GM23338 (cell line): Measurements from ENCODE around the gene OMP. TPM values are rescaled to one million over a fixed set of nuclear protein-coding genes. Genes with fewer than 3 reads are reported as not detected.

Source experiments
- ATAC-seq: fragments of 200-7000 bp; cut with Tn5 transposase; 3 replicates; pipeline ENCODE4 v1.9.1; 2020
- DNase-seq: peaks from one replicate; pipeline ENCODE4 v3.0.0-alpha.2; 2015; ENCODE audit warnings: low spot score
- H2AFZ ChIP-seq: fragments of 200-600 bp; sonication (generic); 2 replicates; pipeline ENCODE4 v1.8.0; 2016; ENCODE audit warnings: antibody characterized with exemption, mild to moderate bottlenecking, moderate library complexity
- H3F3A ChIP-seq: fragments of 200-600 bp; sonication (generic); replicated peaks from 2 replicates; pipeline ENCODE4 v1.8.0; 2017; ENCODE audit warnings: antibody characterized with exemption, mixed run types, low read depth
- H3K27ac ChIP-seq: fragments of 200-600 bp; sonication (generic); 2 replicates; pipeline ENCODE4 v1.6.1; 2016; ENCODE audit warnings: low read depth
- H3K27me3 ChIP-seq: fragments of 200-600 bp; sonication (generic); 2 replicates; pipeline ENCODE4 v1.8.0; 2016; ENCODE audit warnings: mild to moderate bottlenecking, mixed run types, moderate library complexity; ENCODE audit not compliant: insufficient read depth
- H3K36me3 ChIP-seq: fragments of 200-600 bp; sonication (generic); 2 replicates; pipeline ENCODE4 v1.8.0; 2016; ENCODE audit warnings: mild to moderate bottlenecking; ENCODE audit not compliant: insufficient read depth
- H3K4me1 ChIP-seq: fragments of 200-600 bp; sonication (generic); 2 replicates; pipeline ENCODE4 v1.8.0; 2016; ENCODE audit warnings: mild to moderate bottlenecking, moderate library complexity; ENCODE audit not compliant: insufficient read depth
- H3K4me2 ChIP-seq: fragments of 200-600 bp; sonication (generic); 2 replicates; pipeline ENCODE4 v1.7.1; 2017; ENCODE audit warnings: mixed run types
- H3K4me3 ChIP-seq: fragments of 200-600 bp; sonication (generic); 2 replicates; pipeline ENCODE4 v1.6.1; 2016; ENCODE audit warnings: mixed run types
- H3K79me2 ChIP-seq: fragments of 200-600 bp; sonication (generic); replicated peaks from 2 replicates; pipeline ENCODE4 v1.8.0; 2017; ENCODE audit warnings: mild to moderate bottlenecking; ENCODE audit not compliant: insufficient read depth
- H3K9me2 ChIP-seq: fragments of 200-600 bp; sonication (generic); 2 replicates; pipeline ENCODE4 v1.8.0; 2017; ENCODE audit not compliant: insufficient read depth
- H4K20me1 ChIP-seq: fragments of 200-600 bp; sonication (generic); replicated peaks from 2 replicates; pipeline ENCODE4 v1.8.0; 2017; ENCODE audit warnings: mild to moderate bottlenecking; ENCODE audit not compliant: insufficient read depth
- H3K27ac Mint-ChIP-seq: 2 replicates; pipeline ENCODE4 v1.8.0; 2020; ENCODE audit warnings: inconsistent platforms, mild to moderate bottlenecking, moderate library complexity, mixed read lengths
- H3K27me3 Mint-ChIP-seq: 3 replicates; pipeline ENCODE4 v1.8.0; 2022; ENCODE audit warnings: low read depth, mild to moderate bottlenecking, moderate library complexity, mixed read lengths, inconsistent platforms; ENCODE audit not compliant: insufficient read depth, poor library complexity
- H3K36me3 Mint-ChIP-seq: 3 replicates; pipeline ENCODE4 v1.8.0; 2021; ENCODE audit warnings: low read depth, mild to moderate bottlenecking, inconsistent platforms, moderate library complexity, mixed read lengths
- H3K4me1 Mint-ChIP-seq: 3 replicates; pipeline ENCODE4 v1.8.0; 2020; ENCODE audit warnings: mild to moderate bottlenecking, inconsistent platforms, mixed read lengths
- H3K4me3 Mint-ChIP-seq: 3 replicates; pipeline ENCODE4 v1.8.0; 2021; ENCODE audit warnings: moderate library complexity, mild to moderate bottlenecking, inconsistent platforms, mixed read lengths
- H3K9me3 Mint-ChIP-seq: 3 replicates; pipeline ENCODE4 v1.8.0; 2020; ENCODE audit warnings: moderate library complexity, mild to moderate bottlenecking, inconsistent platforms, mixed read lengths
- CREB1 ChIP-seq: fragments of 250-450 bp; sonication (Bioruptor Pico); IDR thresholded peaks from 2 replicates; pipeline ENCODE4 v1.5.0; 2020; ENCODE audit warnings: low read depth, mild to moderate bottlenecking, moderate library complexity
- CTCF ChIP-seq, 2 experiments: fragments of 200-600 bp in 1 of 2; sonication (generic) in 1 of 2; conservative IDR thresholded peaks; 2 replicates each; pipeline versions ENCODE4 v1.5.1 to v1.6.1; 2016 to 2017; ENCODE audit warnings: antibody characterized with exemption in 2 of 2, low read depth in 2 of 2, mild to moderate bottlenecking in 2 of 2, moderate library complexity in 1 of 2
- EZH2 ChIP-seq: fragments of 200-600 bp; sonication (generic); IDR thresholded peaks from one replicate; pipeline ENCODE4 v1.8.0; 2017; ENCODE audit warnings: antibody characterized with exemption, mild to moderate bottlenecking, low read depth; ENCODE audit not compliant: unreplicated experiment
- EZH2phosphoT487 ChIP-seq: fragments of 200-600 bp; sonication (generic); IDR thresholded peaks from one replicate; pipeline ENCODE4 v1.8.1; 2018; ENCODE audit warnings: antibody characterized with exemption; ENCODE audit not compliant: unreplicated experiment
- JUNB ChIP-seq: IDR thresholded peaks from one replicate; pipeline ENCODE4 v1.6.1; 2016; ENCODE audit warnings: antibody characterized with exemption; ENCODE audit not compliant: unreplicated experiment
- NANOG ChIP-seq: IDR thresholded peaks from 2 replicates; pipeline ENCODE4 v1.6.1; 2016; ENCODE audit warnings: antibody characterized with exemption, borderline replicate concordance
- POLR2AphosphoS5 ChIP-seq: IDR thresholded peaks from 2 replicates; pipeline ENCODE4 v1.6.1; 2016; ENCODE audit warnings: antibody characterized with exemption, low read depth
- STAT1 ChIP-seq: IDR thresholded peaks from one replicate; pipeline ENCODE4 v1.6.1; 2016; ENCODE audit warnings: antibody characterized with exemption; ENCODE audit not compliant: unreplicated experiment
- ZNF114 ChIP-seq: fragments of 250-450 bp; sonication (Bioruptor Pico); IDR thresholded peaks from 2 replicates; pipeline ENCODE4 v1.5.0; 2020; ENCODE audit warnings: mild to moderate bottlenecking, moderate library complexity
- ZNF331 ChIP-seq: fragments of 250-450 bp; sonication (Bioruptor Pico); IDR thresholded peaks from 2 replicates; pipeline ENCODE4 v1.5.0; 2020; ENCODE audit warnings: low read depth, mild to moderate bottlenecking, moderate library complexity
- polyA plus RNA-seq: library from polyadenylated mRNA; unstranded; fragments of >200 nt; fragmentation: Nextera tagmentation; extraction: Ambion mirVana; gene quantifications from 2 replicates; pipeline ENCODE4 v1.2.1, GENCODE V29; 2016
- total RNA-seq: library from RNA; depleted of rRNA; stranded (reverse); fragments of >200 nt; shearing (Covaris generic); gene quantifications from 2 replicates; pipeline ENCODE4 v1.2.3, GENCODE V29; 2014
- TF ChIP-seq, protein P1 (sequence below): IDR thresholded peaks from one replicate; pipeline ENCODE4 v1.6.1; 2018; ENCODE audit warnings: antibody characterized with exemption; ENCODE audit not compliant: unreplicated experiment
- TF ChIP-seq, protein P2 (sequence below): fragments of 250-450 bp; sonication (Bioruptor Pico); IDR thresholded peaks from 2 replicates; pipeline ENCODE4 v1.5.0; 2020; ENCODE audit warnings: mild to moderate bottlenecking, moderate library complexity
- TF ChIP-seq, protein P3 (sequence below): IDR thresholded peaks from 2 replicates; pipeline ENCODE4 v1.6.1; 2016; ENCODE audit warnings: antibody characterized with exemption

OMP gene
- total and polyA plus RNA-seq, 2 experiments from 2014 or later, result 1.0 TPM; not detected in 1

GRCh38 chr11:77057938-77058474 lies 44.6 kb upstream of the OMP start:
- no peak overlapping the region for H3K27ac Mint-ChIP-seq
- H3K4me3 ChIP-seq, result no peak overlapping the region
- ATAC-seq, result no peak
- 0 out of 2 replicates have a peak, but pooled peaks cover 6% of the 10 kb centered on the region for H3K4me1 ChIP-seq
- H3K9me2 ChIP-seq, result no peaks in the 10 kb centered on the region
- H3K4me3 Mint-ChIP-seq, result no peak overlapping the region
- no peaks in the 10 kb centered on the region; the same call in 1 of the 3 replicates for H3K36me3 Mint-ChIP-seq
- no peak for DNase-seq
- peaks cover 3% of the 10 kb centered on the region; the same call in 2 of the 3 replicates for H3K4me1 Mint-ChIP-seq
- TF ChIP-seq, protein P1, sequence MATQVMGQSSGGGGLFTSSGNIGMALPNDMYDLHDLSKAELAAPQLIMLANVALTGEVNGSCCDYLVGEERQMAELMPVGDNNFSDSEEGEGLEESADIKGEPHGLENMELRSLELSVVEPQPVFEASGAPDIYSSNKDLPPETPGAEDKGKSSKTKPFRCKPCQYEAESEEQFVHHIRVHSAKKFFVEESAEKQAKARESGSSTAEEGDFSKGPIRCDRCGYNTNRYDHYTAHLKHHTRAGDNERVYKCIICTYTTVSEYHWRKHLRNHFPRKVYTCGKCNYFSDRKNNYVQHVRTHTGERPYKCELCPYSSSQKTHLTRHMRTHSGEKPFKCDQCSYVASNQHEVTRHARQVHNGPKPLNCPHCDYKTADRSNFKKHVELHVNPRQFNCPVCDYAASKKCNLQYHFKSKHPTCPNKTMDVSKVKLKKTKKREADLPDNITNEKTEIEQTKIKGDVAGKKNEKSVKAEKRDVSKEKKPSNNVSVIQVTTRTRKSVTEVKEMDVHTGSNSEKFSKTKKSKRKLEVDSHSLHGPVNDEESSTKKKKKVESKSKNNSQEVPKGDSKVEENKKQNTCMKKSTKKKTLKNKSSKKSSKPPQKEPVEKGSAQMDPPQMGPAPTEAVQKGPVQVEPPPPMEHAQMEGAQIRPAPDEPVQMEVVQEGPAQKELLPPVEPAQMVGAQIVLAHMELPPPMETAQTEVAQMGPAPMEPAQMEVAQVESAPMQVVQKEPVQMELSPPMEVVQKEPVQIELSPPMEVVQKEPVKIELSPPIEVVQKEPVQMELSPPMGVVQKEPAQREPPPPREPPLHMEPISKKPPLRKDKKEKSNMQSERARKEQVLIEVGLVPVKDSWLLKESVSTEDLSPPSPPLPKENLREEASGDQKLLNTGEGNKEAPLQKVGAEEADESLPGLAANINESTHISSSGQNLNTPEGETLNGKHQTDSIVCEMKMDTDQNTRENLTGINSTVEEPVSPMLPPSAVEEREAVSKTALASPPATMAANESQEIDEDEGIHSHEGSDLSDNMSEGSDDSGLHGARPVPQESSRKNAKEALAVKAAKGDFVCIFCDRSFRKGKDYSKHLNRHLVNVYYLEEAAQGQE, result no peak
- TF ChIP-seq JUNB (no peak), NANOG (no peak), STAT1 (no peak), ZNF114 (CRISPR knock-in tag) (no peak), EZH2 (no peak), EZH2phosphoT487 (no peak), CREB1 (CRISPR knock-in tag) (no peak), POLR2AphosphoS5 (no peak), CTCF (conservative IDR thresholded peaks at IDR 0.05; ENCODE audit: low read depth in 2 of 2) (no peak), ZNF331 (CRISPR knock-in tag) (no peak)
- TF ChIP-seq, protein P2, sequence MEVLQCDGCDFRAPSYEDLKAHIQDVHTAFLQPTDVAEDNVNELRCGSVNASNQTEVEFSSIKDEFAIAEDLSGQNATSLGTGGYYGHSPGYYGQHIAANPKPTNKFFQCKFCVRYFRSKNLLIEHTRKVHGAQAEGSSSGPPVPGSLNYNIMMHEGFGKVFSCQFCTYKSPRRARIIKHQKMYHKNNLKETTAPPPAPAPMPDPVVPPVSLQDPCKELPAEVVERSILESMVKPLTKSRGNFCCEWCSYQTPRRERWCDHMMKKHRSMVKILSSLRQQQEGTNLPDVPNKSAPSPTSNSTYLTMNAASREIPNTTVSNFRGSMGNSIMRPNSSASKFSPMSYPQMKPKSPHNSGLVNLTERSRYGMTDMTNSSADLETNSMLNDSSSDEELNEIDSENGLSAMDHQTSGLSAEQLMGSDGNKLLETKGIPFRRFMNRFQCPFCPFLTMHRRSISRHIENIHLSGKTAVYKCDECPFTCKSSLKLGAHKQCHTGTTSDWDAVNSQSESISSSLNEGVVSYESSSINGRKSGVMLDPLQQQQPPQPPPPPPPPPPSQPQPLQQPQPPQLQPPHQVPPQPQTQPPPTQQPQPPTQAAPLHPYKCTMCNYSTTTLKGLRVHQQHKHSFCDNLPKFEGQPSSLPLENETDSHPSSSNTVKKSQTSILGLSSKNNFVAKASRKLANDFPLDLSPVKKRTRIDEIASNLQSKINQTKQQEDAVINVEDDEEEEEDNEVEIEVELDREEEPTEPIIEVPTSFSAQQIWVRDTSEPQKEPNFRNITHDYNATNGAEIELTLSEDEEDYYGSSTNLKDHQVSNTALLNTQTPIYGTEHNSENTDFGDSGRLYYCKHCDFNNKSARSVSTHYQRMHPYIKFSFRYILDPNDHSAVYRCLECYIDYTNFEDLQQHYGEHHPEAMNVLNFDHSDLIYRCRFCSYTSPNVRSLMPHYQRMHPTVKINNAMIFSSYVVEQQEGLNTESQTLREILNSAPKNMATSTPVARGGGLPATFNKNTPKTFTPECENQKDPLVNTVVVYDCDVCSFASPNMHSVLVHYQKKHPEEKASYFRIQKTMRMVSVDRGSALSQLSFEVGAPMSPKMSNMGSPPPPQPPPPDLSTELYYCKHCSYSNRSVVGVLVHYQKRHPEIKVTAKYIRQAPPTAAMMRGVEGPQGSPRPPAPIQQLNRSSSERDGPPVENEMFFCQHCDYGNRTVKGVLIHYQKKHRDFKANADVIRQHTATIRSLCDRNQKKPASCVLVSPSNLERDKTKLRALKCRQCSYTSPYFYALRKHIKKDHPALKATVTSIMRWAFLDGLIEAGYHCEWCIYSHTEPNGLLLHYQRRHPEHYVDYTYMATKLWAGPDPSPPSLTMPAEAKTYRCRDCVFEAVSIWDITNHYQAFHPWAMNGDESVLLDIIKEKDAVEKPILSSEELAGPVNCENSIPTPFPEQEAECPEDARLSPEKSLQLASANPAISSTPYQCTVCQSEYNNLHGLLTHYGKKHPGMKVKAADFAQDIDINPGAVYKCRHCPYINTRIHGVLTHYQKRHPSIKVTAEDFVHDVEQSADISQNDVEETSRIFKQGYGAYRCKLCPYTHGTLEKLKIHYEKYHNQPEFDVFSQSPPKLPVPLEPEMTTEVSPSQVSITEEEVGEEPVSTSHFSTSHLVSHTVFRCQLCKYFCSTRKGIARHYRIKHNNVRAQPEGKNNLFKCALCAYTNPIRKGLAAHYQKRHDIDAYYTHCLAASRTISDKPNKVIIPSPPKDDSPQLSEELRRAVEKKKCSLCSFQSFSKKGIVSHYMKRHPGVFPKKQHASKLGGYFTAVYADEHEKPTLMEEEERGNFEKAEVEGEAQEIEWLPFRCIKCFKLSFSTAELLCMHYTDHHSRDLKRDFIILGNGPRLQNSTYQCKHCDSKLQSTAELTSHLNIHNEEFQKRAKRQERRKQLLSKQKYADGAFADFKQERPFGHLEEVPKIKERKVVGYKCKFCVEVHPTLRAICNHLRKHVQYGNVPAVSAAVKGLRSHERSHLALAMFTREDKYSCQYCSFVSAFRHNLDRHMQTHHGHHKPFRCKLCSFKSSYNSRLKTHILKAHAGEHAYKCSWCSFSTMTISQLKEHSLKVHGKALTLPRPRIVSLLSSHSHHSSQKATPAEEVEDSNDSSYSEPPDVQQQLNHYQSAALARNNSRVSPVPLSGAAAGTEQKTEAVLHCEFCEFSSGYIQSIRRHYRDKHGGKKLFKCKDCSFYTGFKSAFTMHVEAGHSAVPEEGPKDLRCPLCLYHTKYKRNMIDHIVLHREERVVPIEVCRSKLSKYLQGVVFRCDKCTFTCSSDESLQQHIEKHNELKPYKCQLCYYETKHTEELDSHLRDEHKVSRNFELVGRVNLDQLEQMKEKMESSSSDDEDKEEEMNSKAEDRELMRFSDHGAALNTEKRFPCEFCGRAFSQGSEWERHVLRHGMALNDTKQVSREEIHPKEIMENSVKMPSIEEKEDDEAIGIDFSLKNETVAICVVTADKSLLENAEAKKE, result no peak
- TF ChIP-seq, protein P3, sequence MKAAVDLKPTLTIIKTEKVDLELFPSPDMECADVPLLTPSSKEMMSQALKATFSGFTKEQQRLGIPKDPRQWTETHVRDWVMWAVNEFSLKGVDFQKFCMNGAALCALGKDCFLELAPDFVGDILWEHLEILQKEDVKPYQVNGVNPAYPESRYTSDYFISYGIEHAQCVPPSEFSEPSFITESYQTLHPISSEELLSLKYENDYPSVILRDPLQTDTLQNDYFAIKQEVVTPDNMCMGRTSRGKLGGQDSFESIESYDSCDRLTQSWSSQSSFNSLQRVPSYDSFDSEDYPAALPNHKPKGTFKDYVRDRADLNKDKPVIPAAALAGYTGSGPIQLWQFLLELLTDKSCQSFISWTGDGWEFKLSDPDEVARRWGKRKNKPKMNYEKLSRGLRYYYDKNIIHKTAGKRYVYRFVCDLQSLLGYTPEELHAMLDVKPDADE, result no peak
- H2AFZ ChIP-seq, result no peak overlapping the region
- H3K27me3 ChIP-seq, result no peaks in the 10 kb centered on the region
- no peak overlapping the region for H3K4me2 ChIP-seq
- H3K27me3 Mint-ChIP-seq, result no peaks in the 10 kb centered on the region
- no peaks in the 10 kb centered on the region for H3K36me3 ChIP-seq
- no peaks in the 10 kb centered on the region for H4K20me1 ChIP-seq
- H3F3A ChIP-seq, result no peaks in the 10 kb centered on the region
- no peak overlapping the region for H3K27ac ChIP-seq
- peaks cover 17% of the 10 kb centered on the region for H3K9me3 Mint-ChIP-seq
- no peaks in the 10 kb centered on the region for H3K79me2 ChIP-seq
